ENCODE results near the gene BEND3.

Gene BEND3

GRCh38 chr6:107129370-107129925 lies 14.1 kb upstream of the BEND3 start:
- no peak overlapping the region for H3K27ac ChIP-seq
- no peak for DNase-seq (ENCODE audit: low spot score)
- TF ChIP-seq, protein P1, sequence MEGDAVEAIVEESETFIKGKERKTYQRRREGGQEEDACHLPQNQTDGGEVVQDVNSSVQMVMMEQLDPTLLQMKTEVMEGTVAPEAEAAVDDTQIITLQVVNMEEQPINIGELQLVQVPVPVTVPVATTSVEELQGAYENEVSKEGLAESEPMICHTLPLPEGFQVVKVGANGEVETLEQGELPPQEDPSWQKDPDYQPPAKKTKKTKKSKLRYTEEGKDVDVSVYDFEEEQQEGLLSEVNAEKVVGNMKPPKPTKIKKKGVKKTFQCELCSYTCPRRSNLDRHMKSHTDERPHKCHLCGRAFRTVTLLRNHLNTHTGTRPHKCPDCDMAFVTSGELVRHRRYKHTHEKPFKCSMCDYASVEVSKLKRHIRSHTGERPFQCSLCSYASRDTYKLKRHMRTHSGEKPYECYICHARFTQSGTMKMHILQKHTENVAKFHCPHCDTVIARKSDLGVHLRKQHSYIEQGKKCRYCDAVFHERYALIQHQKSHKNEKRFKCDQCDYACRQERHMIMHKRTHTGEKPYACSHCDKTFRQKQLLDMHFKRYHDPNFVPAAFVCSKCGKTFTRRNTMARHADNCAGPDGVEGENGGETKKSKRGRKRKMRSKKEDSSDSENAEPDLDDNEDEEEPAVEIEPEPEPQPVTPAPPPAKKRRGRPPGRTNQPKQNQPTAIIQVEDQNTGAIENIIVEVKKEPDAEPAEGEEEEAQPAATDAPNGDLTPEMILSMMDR (conservative IDR thresholded peaks at IDR 0.05; ENCODE audit: low read depth), result no peak
- ChIA-PET POLR2A (ENCODE audit: low non-redundant PET) (no interaction called here), CTCF (interaction anchor here (0.6 kb wide), 1 partner anchor 53 kb away, joined by 3 read pairs; no protein-coding TSS in a partner anchor)

DNA sequence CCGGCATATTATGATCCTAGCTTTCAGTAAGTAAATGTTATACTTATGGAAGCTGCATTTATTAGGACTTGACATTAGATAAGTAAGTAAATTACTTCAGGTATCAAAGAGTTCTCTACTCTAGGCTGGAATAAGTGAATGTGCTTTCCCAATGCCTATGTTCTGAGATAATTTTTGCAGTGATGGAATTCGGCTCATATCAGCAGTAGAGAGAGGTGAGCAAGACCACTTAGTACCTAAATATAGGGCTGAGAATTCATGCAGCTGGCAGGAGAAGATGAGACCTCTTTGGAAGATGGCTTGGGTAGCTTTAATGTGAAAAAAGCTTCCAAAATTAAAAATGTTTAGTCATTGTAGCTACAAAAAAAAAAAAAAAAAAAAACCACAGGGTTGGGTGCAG lies 13.3 kb upstream of the BEND3 start:
- POLR2A ChIA-PET (ENCODE audit: low non-redundant PET), result no interaction called here
- TF ChIP-seq, protein P1 (conservative IDR thresholded peaks at IDR 0.05; ENCODE audit: low read depth), result no peak
- CTCF ChIA-PET, result no interaction called here
- no peak overlapping the region for H3K27ac ChIP-seq
- no peak for DNase-seq (ENCODE audit: low spot score)

GRCh38 chr6:107128175-107128574 lies 12.9 kb upstream of the BEND3 start:
- POLR2A ChIA-PET (ENCODE audit: low non-redundant PET), result no interaction called here
- DNase-seq (ENCODE audit: low spot score), result no peak
- CTCF ChIA-PET, result no interaction called here
- TF ChIP-seq, protein P1 (conservative IDR thresholded peaks at IDR 0.05; ENCODE audit: low read depth), result no peak
- H3K27ac ChIP-seq, result no peak overlapping the region

DNA sequence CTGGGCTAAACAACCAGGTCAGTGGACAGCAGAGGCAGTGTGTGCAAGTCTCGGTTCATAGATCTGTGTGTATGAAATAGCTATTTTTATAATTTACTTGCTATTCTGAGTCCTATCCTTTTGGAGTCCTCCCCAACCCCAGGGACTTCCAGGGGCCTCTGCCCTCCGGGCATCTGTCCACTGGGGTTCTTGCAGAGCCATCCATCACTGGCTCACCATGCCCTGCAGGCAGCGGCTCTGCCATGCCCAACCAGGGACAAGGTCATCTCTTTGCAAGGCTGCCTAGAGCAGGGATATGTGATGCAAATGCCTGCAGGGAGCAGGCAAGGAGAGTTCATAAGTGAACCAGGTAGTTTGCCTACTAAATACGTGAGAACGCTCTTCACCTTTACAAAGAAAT lies 10.5 kb upstream of the BEND3 start:
- POLR2A ChIA-PET (ENCODE audit: low non-redundant PET), result no interaction called here
- no peak overlapping the region for H3K27ac ChIP-seq
- no peak for DNase-seq (ENCODE audit: low spot score)
- CTCF ChIA-PET, result no interaction called here
- TF ChIP-seq, protein P1 (conservative IDR thresholded peaks at IDR 0.05; ENCODE audit: low read depth), result no peak

- no peak overlapping the region for H3K27ac ChIP-seq
- POLR2A ChIA-PET (ENCODE audit: low non-redundant PET), result no interaction called here
- DNase-seq (ENCODE audit: low spot score), result no peak
- CTCF ChIA-PET, result no interaction called here
- TF ChIP-seq, protein P1 (conservative IDR thresholded peaks at IDR 0.05; ENCODE audit: low read depth), result no peak
Measured at GRCh38 chr6:107124934-107125348, 9.6 kb upstream of the BEND3 start.

GRCh38 chr6:107123501-107123900 lies 8.2 kb upstream of the BEND3 start:
- ChIA-PET POLR2A (ENCODE audit: low non-redundant PET) (no interaction called here), CTCF (no interaction called here)
- no peak overlapping the region for H3K27ac ChIP-seq
- TF ChIP-seq, protein P1 (conservative IDR thresholded peaks at IDR 0.05; ENCODE audit: low read depth), result no peak
- no peak for DNase-seq (ENCODE audit: low spot score)

- POLR2A ChIA-PET (ENCODE audit: low non-redundant PET), result no interaction called here
- CTCF ChIA-PET, result no interaction called here
Measured at GRCh38 chr6:107122748-107123147, 7.4 kb upstream of the BEND3 start.

More at GRCh38 chr6:107122748-107123147, 7.4 kb upstream of the BEND3 start:
- TF ChIP-seq, protein P1 (conservative IDR thresholded peaks at IDR 0.05; ENCODE audit: low read depth), result no peak
- H3K27ac ChIP-seq, result no peak overlapping the region
- DNase-seq (ENCODE audit: low spot score), result no peak

All from RWPE1 (cell line).